Measurements from ENCODE around the gene GPR68.

GRCh38 chr14:91242635-91243034 is 1.9 kb downstream of the GPR68 start:
- no peak for TF ChIP-seq CTCF (IDR thresholded peaks at IDR 0.05)
- no peak for TF ChIP-seq POLR2A (IDR thresholded peaks at IDR 0.05)
